Activated CD4-positive, alpha-beta T cell treated with anti-CD3 and anti-CD28 coated beads, Interleukin-2, Interleukin-4, amounts not matched to agents 100 ng/mL and 50 ng/mL, durations not matched to agents 16 hours and 8 hours (primary cell): ENCODE results near the gene CASTOR1.
A peak's percentile ranks its signal among the peaks of the same experiment; 100 is the strongest.

Experiments used
- DNase-seq: peaks from one replicate; pipeline ENCODE4 v3.0.0-alpha.2; 2020; ENCODE audit warnings: low spot score

CASTOR1 gene

GRCh38 chr22:30297991-30298701, 8.8 kb upstream of the CASTOR1 start:
- DNase-seq = no peak

GRCh38 chr22:30297276-30297990, 8.1 kb upstream of the CASTOR1 start:
- DNase-seq = no peak

GRCh38 chr22:30296833-30297232, 7.5 kb upstream of the CASTOR1 start:
- no peak for DNase-seq

GRCh38 chr22:30296324-30296723, 7.0 kb upstream of the CASTOR1 start:
- DNase-seq = no peak

- no peak for DNase-seq
These were observed 6.3 kb upstream of the CASTOR1 start for GRCh38 chr22:30295576-30295975.

- no peak for DNase-seq
These were observed 5.5 kb upstream of the CASTOR1 start for GRCh38 chr22:30294830-30295229.

GRCh38 chr22:30294066-30294465, 4.8 kb upstream of the CASTOR1 start:
- DNase-seq = no peak

- no peak for DNase-seq
These were observed 3.7 kb upstream of the CASTOR1 start for GRCh38 chr22:30293026-30293425.

GRCh38 chr22:30292069-30292970, 3.0 kb upstream of the CASTOR1 start:
- no peak for DNase-seq

GRCh38 chr22:30291058-30291892, 2.0 kb upstream of the CASTOR1 start:
- no peak for DNase-seq

- DNase-seq = no peak
These were observed 1.2 kb upstream of the CASTOR1 start for GRCh38 chr22:30290342-30291057.

- DNase-seq = no peak
These were observed 642 bp upstream of the CASTOR1 start for GRCh38 chr22:30289980-30290313.

GRCh38 chr22:30288419-30289140, 725 bp downstream of the CASTOR1 start:
- DNase-seq = no peak

GRCh38 chr22:30287648-30288418, 1.5 kb downstream of the CASTOR1 start:
- peak; percentile 89 for DNase-seq

- DNase-seq = peak; percentile 87
These were observed 2.3 kb downstream of the CASTOR1 start for GRCh38 chr22:30286813-30287647.

- no peak for DNase-seq
These were observed 3.0 kb downstream of the CASTOR1 start for GRCh38 chr22:30286331-30286730.

GRCh38 chr22:30285846-30286200, 3.5 kb downstream of the CASTOR1 start:
- no peak for DNase-seq

GRCh38 chr22:30285176-30285845, 4.0 kb downstream of the CASTOR1 start:
- DNase-seq = no peak
